HepG2 (cell line): ENCODE data around the gene AS3MT. TPM values are rescaled to one million over a fixed set of nuclear protein-coding genes. Genes with fewer than 3 reads are reported as not detected.

ENCODE experiments used
- ELF4 ChIP-seq: sonication (generic); formaldehyde crosslinking; IDR thresholded peaks from 2 replicates; pipeline ENCODE4 v1.5.0; 2020; ENCODE audit warnings: missing genetic modification reagents, mild to moderate bottlenecking, moderate library complexity, borderline replicate concordance
- EZH2 ChIP-seq: conservative IDR thresholded peaks from 2 replicates; pipeline ENCODE4 v1.6.1; 2012; ENCODE audit warnings: mild to moderate bottlenecking, low read depth, low read length, moderate library complexity
- GFI1 ChIP-seq: sonication (generic); formaldehyde crosslinking; IDR thresholded peaks from 2 replicates; pipeline ENCODE4 v1.5.0; 2020; ENCODE audit warnings: missing genetic modification reagents, mild to moderate bottlenecking, borderline replicate concordance
- GTF2F1 ChIP-seq: fragments of 150-350 bp; IDR thresholded peaks from 2 replicates; pipeline ENCODE4 v1.6.1; 2014; ENCODE audit warnings: low read length
- HINFP ChIP-seq: sonication (generic); formaldehyde crosslinking; IDR thresholded peaks from 2 replicates; pipeline ENCODE4 v1.4.0; 2020; ENCODE audit warnings: low read depth, mild to moderate bottlenecking, missing genetic modification reagents
- IRF9 ChIP-seq: sonication (generic); formaldehyde crosslinking; IDR thresholded peaks from 2 replicates; pipeline ENCODE4 v1.8.0; 2022; ENCODE audit warnings: missing genetic modification reagents, mild to moderate bottlenecking, borderline replicate concordance
- KAT7 ChIP-seq: IDR thresholded peaks from 2 replicates; pipeline ENCODE4 v1.6.1; 2018; ENCODE audit warnings: borderline replicate concordance, missing compliant biosample characterization
- NONO ChIP-seq, 2 experiments: fragments of 450-650 bp in 1 of 2; sonication (generic) in 1 of 2; formaldehyde crosslinking in 1 of 2; IDR thresholded peaks in 1 of 2; conservative IDR thresholded peaks in 1 of 2; 2 replicates each; pipeline versions ENCODE4 v1.6.1 to v1.8.0; 2017 to 2022; ENCODE audit warnings: mild to moderate bottlenecking in 1 of 2, missing genetic modification reagents in 1 of 2, moderate library complexity in 1 of 2
- POGZ ChIP-seq: sonication (generic); formaldehyde crosslinking; IDR thresholded peaks from 2 replicates; pipeline ENCODE4 v1.4.0; 2020; ENCODE audit warnings: mild to moderate bottlenecking, missing genetic modification reagents
- RNF2 ChIP-seq: fragments of 450-650 bp; conservative IDR thresholded peaks from 2 replicates; pipeline ENCODE4 v1.6.1; 2016; ENCODE audit warnings: low read depth
- TCF7 ChIP-seq: sonication (generic); IDR thresholded peaks from 2 replicates; pipeline ENCODE4 v1.6.1; 2016; ENCODE audit warnings: antibody characterized with exemption, low read depth
- TERF1 ChIP-seq: sonication (generic); formaldehyde crosslinking; IDR thresholded peaks from 2 replicates; pipeline ENCODE4 v1.8.0; 2022; ENCODE audit warnings: mild to moderate bottlenecking, missing genetic modification reagents, moderate library complexity
- THAP8 ChIP-seq: sonication (generic); formaldehyde crosslinking; IDR thresholded peaks from 2 replicates; pipeline ENCODE4 v1.5.1; 2020; ENCODE audit warnings: missing genetic modification reagents, mild to moderate bottlenecking, borderline replicate concordance
- ZBTB3 ChIP-seq: sonication (generic); formaldehyde crosslinking; IDR thresholded peaks from 2 replicates; pipeline ENCODE4 v1.4.0; 2020; ENCODE audit warnings: low read depth, mild to moderate bottlenecking, moderate library complexity, missing genetic modification reagents, borderline replicate concordance
- ZFP82 ChIP-seq: sonication (generic); formaldehyde crosslinking; IDR thresholded peaks from 2 replicates; pipeline ENCODE4 v1.5.1; 2020; ENCODE audit warnings: mild to moderate bottlenecking, missing genetic modification reagents, borderline replicate concordance
- ZNF20 ChIP-seq: sonication (generic); formaldehyde crosslinking; IDR thresholded peaks from 2 replicates; pipeline ENCODE4 v1.4.0; 2020; ENCODE audit warnings: mild to moderate bottlenecking, moderate library complexity, missing genetic modification reagents
- ZNF441 ChIP-seq: sonication (generic); formaldehyde crosslinking; IDR thresholded peaks from 2 replicates; pipeline ENCODE4 v1.7.0; 2021; ENCODE audit warnings: missing genetic modification reagents, borderline replicate concordance
- ZNF446 ChIP-seq: sonication (generic); formaldehyde crosslinking; IDR thresholded peaks from 2 replicates; pipeline ENCODE4 v1.5.0; 2020; ENCODE audit warnings: mild to moderate bottlenecking, missing genetic modification reagents
- ZNF460 ChIP-seq: sonication (generic); formaldehyde crosslinking; IDR thresholded peaks from 2 replicates; pipeline ENCODE4 v1.5.1; 2020; ENCODE audit warnings: missing genetic modification reagents, mild to moderate bottlenecking, borderline replicate concordance
- ZNF780A ChIP-seq: sonication (generic); formaldehyde crosslinking; IDR thresholded peaks from 2 replicates; pipeline ENCODE4 v1.8.0; 2022; ENCODE audit warnings: mild to moderate bottlenecking, missing genetic modification reagents, moderate library complexity
- polyA plus RNA-seq, 8 experiments: library from polyadenylated mRNA; depleted of rRNA in 3 of 8; stranded (reverse) in 7 of 8; unstranded in 1 of 8; fragments of >200 nt; fragmentation: Illumina TruSeq in 4 of 8; extraction: Trizol in 4 of 8; gene quantifications; 2 replicates each; pipeline versions ENCODE4 v1.2.1 to v1.2.3, GENCODE V29; 2011 to 2016; ENCODE audit warnings: low read depth in 4 of 8, missing spikeins in 1 of 8, mixed read lengths in 1 of 8; ENCODE audit not compliant: insufficient read depth in 1 of 8
- total RNA-seq, 5 experiments: library from RNA; depleted of rRNA; stranded (reverse); fragments of >200 nt; fragmentation: Illumina TruSeq; extraction: Trizol; gene quantifications; 2 replicates each; pipeline ENCODE4 v1.2.3, GENCODE V29; 2016; ENCODE audit warnings: low read depth in 1 of 5
- TF ChIP-seq, protein P1 (sequence below): sonication (generic); formaldehyde crosslinking; IDR thresholded peaks from 2 replicates; pipeline ENCODE4 v1.9.0; 2021; ENCODE audit warnings: missing genetic modification reagents, mild to moderate bottlenecking, borderline replicate concordance
- TF ChIP-seq, protein P2 (sequence below): sonication (generic); formaldehyde crosslinking; IDR thresholded peaks from 2 replicates; pipeline ENCODE4 v1.4.0; 2020; ENCODE audit warnings: mild to moderate bottlenecking, missing genetic modification reagents

AS3MT gene
- total and polyA plus RNA-seq, 2 of the 13 experiments (the other 11 are each of a cell fraction or from before 2014, with no cell fraction given): 8.7 to 17.4 TPM

GRCh38 chr10:102918817-102919245 is 49.6 kb downstream of the AS3MT start (continued):
- no peak; the same call in 1 of the 2 replicates for TF ChIP-seq IRF9 (CRISPR knock-in tag)
- TF ChIP-seq GFI1 (CRISPR knock-in tag): no peak
- no peak for TF ChIP-seq TCF7
- TF ChIP-seq ELF4 (CRISPR knock-in tag): no peak
- TF ChIP-seq ZFP82 (CRISPR knock-in tag): peak; percentile 80; the same call in 1 of the 2 replicates
- 0 out of 2 replicates have a peak, but pooled peaks have one; percentile 1 for TF ChIP-seq ZNF446
- TF ChIP-seq KAT7: peak; percentile 24; the same call in 1 of the 2 replicates
- TF ChIP-seq ZBTB3 (CRISPR knock-in tag): 0 out of 2 replicates have a peak, but pooled peaks have one; percentile 12
- no peak for TF ChIP-seq EZH2
- no peak for TF ChIP-seq HINFP (CRISPR knock-in tag)
- TF ChIP-seq ZNF441: peak; percentile 46; the same call in 1 of the 2 replicates
- no peak for TF ChIP-seq GTF2F1
- TF ChIP-seq, protein P1, sequence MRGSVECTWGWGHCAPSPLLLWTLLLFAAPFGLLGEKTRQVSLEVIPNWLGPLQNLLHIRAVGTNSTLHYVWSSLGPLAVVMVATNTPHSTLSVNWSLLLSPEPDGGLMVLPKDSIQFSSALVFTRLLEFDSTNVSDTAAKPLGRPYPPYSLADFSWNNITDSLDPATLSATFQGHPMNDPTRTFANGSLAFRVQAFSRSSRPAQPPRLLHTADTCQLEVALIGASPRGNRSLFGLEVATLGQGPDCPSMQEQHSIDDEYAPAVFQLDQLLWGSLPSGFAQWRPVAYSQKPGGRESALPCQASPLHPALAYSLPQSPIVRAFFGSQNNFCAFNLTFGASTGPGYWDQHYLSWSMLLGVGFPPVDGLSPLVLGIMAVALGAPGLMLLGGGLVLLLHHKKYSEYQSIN (CRISPR knock-in tag): no peak; the same call in 1 of the 2 replicates
- TF ChIP-seq, protein P2, sequence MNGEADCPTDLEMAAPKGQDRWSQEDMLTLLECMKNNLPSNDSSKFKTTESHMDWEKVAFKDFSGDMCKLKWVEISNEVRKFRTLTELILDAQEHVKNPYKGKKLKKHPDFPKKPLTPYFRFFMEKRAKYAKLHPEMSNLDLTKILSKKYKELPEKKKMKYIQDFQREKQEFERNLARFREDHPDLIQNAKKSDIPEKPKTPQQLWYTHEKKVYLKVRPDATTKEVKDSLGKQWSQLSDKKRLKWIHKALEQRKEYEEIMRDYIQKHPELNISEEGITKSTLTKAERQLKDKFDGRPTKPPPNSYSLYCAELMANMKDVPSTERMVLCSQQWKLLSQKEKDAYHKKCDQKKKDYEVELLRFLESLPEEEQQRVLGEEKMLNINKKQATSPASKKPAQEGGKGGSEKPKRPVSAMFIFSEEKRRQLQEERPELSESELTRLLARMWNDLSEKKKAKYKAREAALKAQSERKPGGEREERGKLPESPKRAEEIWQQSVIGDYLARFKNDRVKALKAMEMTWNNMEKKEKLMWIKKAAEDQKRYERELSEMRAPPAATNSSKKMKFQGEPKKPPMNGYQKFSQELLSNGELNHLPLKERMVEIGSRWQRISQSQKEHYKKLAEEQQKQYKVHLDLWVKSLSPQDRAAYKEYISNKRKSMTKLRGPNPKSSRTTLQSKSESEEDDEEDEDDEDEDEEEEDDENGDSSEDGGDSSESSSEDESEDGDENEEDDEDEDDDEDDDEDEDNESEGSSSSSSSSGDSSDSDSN (CRISPR knock-in tag): no peak; the same call in 1 of the 2 replicates
- TF ChIP-seq ZNF460 (CRISPR knock-in tag): no peak
- TF ChIP-seq THAP8: no peak
- TF ChIP-seq ZNF20 (CRISPR knock-in tag): no peak
- TF ChIP-seq TERF1 (CRISPR knock-in tag): no peak
- no peak for TF ChIP-seq ZNF780A (CRISPR knock-in tag)
- TF ChIP-seq POGZ (CRISPR knock-in tag): no peak
- TF ChIP-seq NONO (IDR thresholded peaks at IDR 0.05): no peak
- TF ChIP-seq NONO (CRISPR knock-in tag; conservative IDR thresholded peaks at IDR 0.05): no peak
- no peak for TF ChIP-seq RNF2
